T-helper 2 cell treated with Interferon-gamma antibody and Interleukin-4, amounts not matched to agents 5 μg/mL and 100 μg/mL, for 36 hours (primary cell): Measurements from ENCODE around the gene FOXE3.

Experiments
- DNase-seq: peaks from one replicate; pipeline ENCODE4 v3.0.0; 2021; ENCODE audit warnings: low spot score
- H3K27ac Mint-ChIP-seq: one replicate; pipeline ENCODE4 v1.8.0; 2021; ENCODE audit warnings: mild to moderate bottlenecking, mixed read lengths
- H3K27me3 Mint-ChIP-seq: one replicate; pipeline ENCODE4 v1.8.0; 2021; ENCODE audit warnings: low read depth, mixed read lengths
- H3K36me3 Mint-ChIP-seq: one replicate; pipeline ENCODE4 v1.8.0; 2021; ENCODE audit warnings: low read depth, mixed read lengths
- H3K4me1 Mint-ChIP-seq: one replicate; pipeline ENCODE4 v1.8.0; 2021; ENCODE audit warnings: low read depth, mixed read lengths
- H3K4me3 Mint-ChIP-seq: one replicate; pipeline ENCODE4 v1.8.0; 2022; ENCODE audit warnings: mild to moderate bottlenecking, moderate library complexity, mixed read lengths
- H3K9me3 Mint-ChIP-seq: one replicate; pipeline ENCODE4 v1.8.0; 2021; ENCODE audit warnings: mixed read lengths

Gene FOXE3

DNA sequence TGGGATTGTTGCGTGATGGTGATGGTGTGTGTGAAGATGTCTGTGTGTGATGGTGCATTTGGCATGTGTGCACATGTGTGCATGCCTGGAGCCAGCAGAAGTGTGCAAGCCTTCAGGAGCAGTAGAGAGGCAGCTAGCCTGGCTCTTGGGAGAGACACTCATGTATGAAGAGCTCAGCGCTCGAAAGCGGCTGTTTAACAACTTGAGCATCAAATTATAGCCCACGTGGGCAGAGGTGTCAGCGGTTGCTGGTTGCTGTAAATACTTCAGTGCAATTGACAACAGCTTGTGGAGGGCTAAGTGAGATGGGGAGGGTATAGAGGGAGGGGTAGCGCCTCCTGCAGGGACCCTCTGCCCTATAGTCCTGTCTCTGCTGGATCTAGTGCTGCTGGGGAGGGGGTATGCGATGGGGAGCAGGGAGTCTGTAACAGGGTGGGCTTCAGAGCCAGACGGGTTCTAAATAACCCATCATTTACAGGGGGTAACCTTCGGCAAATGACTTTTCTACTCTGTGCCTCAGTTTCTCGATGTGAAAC, 43.2 kb downstream of the FOXE3 start:
- Mint-ChIP-seq H3K36me3 (no peaks in the 10 kb centered on the region), H3K4me3 (no peak overlapping the region), H3K4me1 (no peaks in the 10 kb centered on the region), H3K27me3 (peaks cover 40% of the 10 kb centered on the region), H3K9me3 (no peaks in the 10 kb centered on the region), H3K27ac (no peak overlapping the region)
- DNase-seq: no peak

- Mint-ChIP-seq H3K9me3 (no peaks in the 10 kb centered on the region), H3K4me3 (no peak overlapping the region), H3K27me3 (peaks cover 40% of the 10 kb centered on the region), H3K27ac (no peak overlapping the region), H3K4me1 (no peaks in the 10 kb centered on the region), H3K36me3 (no peaks in the 10 kb centered on the region)
- no peak for DNase-seq
Observed at GRCh38 chr1:47460040-47460439, 44.0 kb downstream of the FOXE3 start.

DNA sequence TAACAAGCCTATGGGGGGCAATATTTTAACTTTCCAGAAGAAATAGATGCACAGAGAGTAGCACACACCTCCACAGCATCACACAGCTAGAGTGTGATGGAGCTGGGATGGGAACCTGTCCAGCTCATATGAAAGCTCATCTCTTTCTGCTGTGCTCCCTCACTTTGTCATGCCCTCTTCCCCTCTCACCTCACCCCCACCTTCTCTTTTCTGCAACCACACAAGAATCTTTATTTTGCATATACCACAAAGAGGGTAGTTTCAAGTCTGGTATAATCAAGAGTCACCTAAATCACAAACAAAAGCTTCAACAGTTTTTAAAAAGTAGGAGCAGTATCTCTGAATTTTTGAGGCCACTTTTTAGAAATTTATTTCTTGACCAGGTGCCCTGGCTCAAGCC, 44.4 kb downstream of the FOXE3 start:
- H3K4me3 Mint-ChIP-seq: no peak overlapping the region
- DNase-seq: no peak
- no peaks in the 10 kb centered on the region for H3K4me1 Mint-ChIP-seq
- no peaks in the 10 kb centered on the region for H3K9me3 Mint-ChIP-seq
- H3K27ac Mint-ChIP-seq: no peak overlapping the region
- peaks cover 40% of the 10 kb centered on the region for H3K27me3 Mint-ChIP-seq
- H3K36me3 Mint-ChIP-seq: no peaks in the 10 kb centered on the region

DNA sequence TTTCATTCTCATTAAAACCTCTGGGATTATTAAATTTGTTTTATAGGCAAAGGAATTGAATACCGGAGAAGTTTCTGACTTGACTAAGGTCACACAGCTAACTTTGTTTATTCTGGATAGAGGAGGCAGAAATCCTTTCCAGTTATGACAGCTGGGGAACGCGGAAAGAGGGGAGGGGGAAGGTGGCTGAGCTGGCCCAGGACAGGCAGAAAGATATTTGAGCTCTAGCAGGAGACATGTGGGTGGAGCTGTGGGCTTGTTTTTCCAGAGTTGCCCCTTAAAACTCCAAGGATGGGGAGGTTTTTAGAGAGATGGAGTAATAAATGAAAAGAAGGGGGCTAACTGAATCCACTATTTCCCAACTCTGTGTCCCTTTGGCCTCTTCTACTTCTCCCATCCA, 49.5 kb downstream of the FOXE3 start:
- H3K27me3 Mint-ChIP-seq: peaks cover 20% of the 10 kb centered on the region
- H3K36me3 Mint-ChIP-seq: no peaks in the 10 kb centered on the region
- DNase-seq: no peak
- no peak overlapping the region for H3K27ac Mint-ChIP-seq
- no peaks in the 10 kb centered on the region for H3K4me1 Mint-ChIP-seq
- no peaks in the 10 kb centered on the region for H3K9me3 Mint-ChIP-seq
- no peak overlapping the region for H3K4me3 Mint-ChIP-seq
